Measurements from ENCODE around the gene GDPD3. TPM values are rescaled to one million over a fixed set of nuclear protein-coding genes. Genes with fewer than 3 reads are reported as not detected.

Gene GDPD3
- total RNA-seq, 2 experiments from 2014 or later, result 11.8 to 13.2 TPM

- no peak overlapping the region for H3K27ac Mint-ChIP-seq
- H3K9me3 Mint-ChIP-seq, result no peaks in the 10 kb centered on the region
- POLR2A ChIA-PET, result no interaction called here
- CTCF ChIA-PET, result interaction anchor here (0.9 to 10.6 kb wide), 3 partner anchors 10 to 13 kb away, joined by 4 to 112 read pairs (median 4); partner anchors contain the start of gene TBX6
- H3K27me3 Mint-ChIP-seq, result no peaks in the 10 kb centered on the region
- no peak overlapping the region for H3K4me3 Mint-ChIP-seq
- peaks cover 43% of the 10 kb centered on the region for H3K4me1 Mint-ChIP-seq
- no peak for DNase-seq
- peaks cover 51% of the 10 kb centered on the region for H3K36me3 Mint-ChIP-seq (ENCODE audit: low read depth)
Observed at GRCh38 chr16:30078744-30079143, 34.6 kb downstream of the GDPD3 start.

GRCh38 chr16:30077656-30078055 lies 35.7 kb downstream of the GDPD3 start:
- Mint-ChIP-seq H3K27ac (peak overlapping the region; percentile 51), H3K36me3 (ENCODE audit: low read depth) (peaks cover 41% of the 10 kb centered on the region), H3K4me1 (peaks cover 41% of the 10 kb centered on the region), H3K9me3 (no peaks in the 10 kb centered on the region), H3K4me3 (peak overlapping the region; percentile 81), H3K27me3 (no peaks in the 10 kb centered on the region)
- ChIA-PET CTCF (interaction anchor here (0.5 to 10.6 kb wide), 2 partner anchors 14 kb away, joined by 4 to 112 read pairs; partner anchors contain the start of gene TBX6), POLR2A (interaction anchor here (1.8 kb wide), 1 partner anchor 12 kb away, joined by 6 read pairs; the partner anchor contains the start of gene ALDOA)
- DNase-seq, result no peak

DNA sequence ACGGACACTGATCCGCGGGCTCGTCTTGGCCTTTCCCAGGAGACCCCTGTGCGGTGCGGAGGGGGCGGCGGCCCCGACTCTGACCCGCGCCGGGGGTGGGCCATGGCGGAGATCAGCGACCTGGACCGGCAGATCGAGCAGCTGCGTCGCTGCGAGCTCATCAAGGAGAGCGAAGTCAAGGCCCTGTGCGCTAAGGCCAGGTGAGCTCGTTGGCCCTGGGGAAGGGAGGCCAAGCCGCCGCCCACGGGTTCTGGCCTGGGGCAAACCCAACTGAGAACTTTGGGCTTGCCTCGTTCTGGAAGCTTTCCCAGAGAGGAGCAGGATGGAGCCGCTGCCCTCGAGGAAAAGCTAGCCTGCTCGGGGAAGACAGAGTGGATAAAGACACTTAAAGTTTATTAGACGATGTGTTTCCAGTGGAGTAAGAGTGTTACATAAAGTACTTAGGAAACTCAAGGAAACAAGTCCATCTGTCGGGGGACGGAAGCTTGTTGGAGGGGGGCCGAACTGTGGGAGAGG lies 37.0 kb downstream of the GDPD3 start:
- DNase-seq, result no peak
- ChIA-PET POLR2A (interaction anchor here (0.6 to 1.8 kb wide), 4 partner anchors 11 to 476 kb away, joined by 3 to 6 read pairs (median 4); partner anchors contain the start of genes ALDOA, TBX6 and YPEL3), CTCF (interaction anchor here (0.9 to 10.6 kb wide), 4 partner anchors 15 to 54 kb away, joined by 3 to 112 read pairs (median 4); partner anchors contain the start of gene TBX6)
- Mint-ChIP-seq H3K36me3 (ENCODE audit: low read depth) (peaks cover 40% of the 10 kb centered on the region), H3K27ac (peak overlapping the region; percentile 78), H3K4me1 (peaks cover 43% of the 10 kb centered on the region), H3K27me3 (no peaks in the 10 kb centered on the region), H3K9me3 (no peaks in the 10 kb centered on the region), H3K4me3 (peak overlapping the region; percentile 81)

GRCh38 chr16:30075503-30076275 lies 37.6 kb downstream of the GDPD3 start, which contains the start of gene PPP4C:
TSS of gene PPP4C (plus strand) at chr16:30075994. CDS start at chr16:30076378, 384 bp downstream.
- DNase-seq, result peak; percentile 92
- peaks cover 43% of the 10 kb centered on the region for H3K4me1 Mint-ChIP-seq
- peak within 1 kb of the TSS; percentile 91 for H3K27ac Mint-ChIP-seq
- H3K9me3 Mint-ChIP-seq, result no peaks in the 10 kb centered on the region
- H3K27me3 Mint-ChIP-seq, result no peaks in the 10 kb centered on the region
- ChIA-PET POLR2A (interaction anchor here (0.6 to 1.8 kb wide), 4 partner anchors 10 to 16 kb away, joined by 3 to 6 read pairs (median 3); partner anchors contain the start of genes ALDOA and TBX6), CTCF (interaction anchor here (0.7 to 10.6 kb wide), 7 partner anchors 9 to 84 kb away, joined by 3 to 112 read pairs (median 4); partner anchors contain the start of gene TBX6)
- H3K36me3 Mint-ChIP-seq (ENCODE audit: low read depth), result peaks cover 39% of the 10 kb centered on the region
- H3K4me3 Mint-ChIP-seq, result peak within 1 kb of the TSS; percentile 81

DNA sequence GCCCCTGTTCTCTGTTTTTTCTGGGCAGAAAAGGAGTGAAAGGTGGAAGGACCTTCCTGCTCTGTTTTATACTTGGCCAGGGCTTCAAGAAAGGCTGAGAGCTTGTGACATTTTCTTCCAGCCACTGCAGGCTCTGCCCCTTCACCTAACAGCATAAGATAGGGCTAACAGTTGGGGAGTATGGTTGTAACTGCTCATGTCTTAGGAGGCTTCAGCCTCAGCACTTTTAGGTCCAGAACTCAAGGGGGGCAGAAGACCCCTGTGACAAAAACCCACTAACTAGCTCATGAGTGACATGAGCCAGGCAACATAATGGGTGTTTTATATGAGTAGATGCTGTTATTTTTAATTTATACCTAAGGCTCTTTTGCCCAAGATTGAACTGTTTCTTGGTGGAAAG lies 42.8 kb downstream of the GDPD3 start:
- H3K9me3 Mint-ChIP-seq, result no peaks in the 10 kb centered on the region
- H3K4me1 Mint-ChIP-seq, result peaks cover 40% of the 10 kb centered on the region
- no peak for DNase-seq
- H3K27ac Mint-ChIP-seq, result peak overlapping the region; percentile 42
- CTCF ChIA-PET, result interaction anchor here (0.6 kb wide), 1 partner anchor 421 kb away, joined by 3 read pairs; no protein-coding TSS in a partner anchor
- H3K36me3 Mint-ChIP-seq (ENCODE audit: low read depth), result peaks cover 54% of the 10 kb centered on the region
- H3K27me3 Mint-ChIP-seq, result no peaks in the 10 kb centered on the region
- POLR2A ChIA-PET, result no interaction called here
- no peak overlapping the region for H3K4me3 Mint-ChIP-seq

DNA sequence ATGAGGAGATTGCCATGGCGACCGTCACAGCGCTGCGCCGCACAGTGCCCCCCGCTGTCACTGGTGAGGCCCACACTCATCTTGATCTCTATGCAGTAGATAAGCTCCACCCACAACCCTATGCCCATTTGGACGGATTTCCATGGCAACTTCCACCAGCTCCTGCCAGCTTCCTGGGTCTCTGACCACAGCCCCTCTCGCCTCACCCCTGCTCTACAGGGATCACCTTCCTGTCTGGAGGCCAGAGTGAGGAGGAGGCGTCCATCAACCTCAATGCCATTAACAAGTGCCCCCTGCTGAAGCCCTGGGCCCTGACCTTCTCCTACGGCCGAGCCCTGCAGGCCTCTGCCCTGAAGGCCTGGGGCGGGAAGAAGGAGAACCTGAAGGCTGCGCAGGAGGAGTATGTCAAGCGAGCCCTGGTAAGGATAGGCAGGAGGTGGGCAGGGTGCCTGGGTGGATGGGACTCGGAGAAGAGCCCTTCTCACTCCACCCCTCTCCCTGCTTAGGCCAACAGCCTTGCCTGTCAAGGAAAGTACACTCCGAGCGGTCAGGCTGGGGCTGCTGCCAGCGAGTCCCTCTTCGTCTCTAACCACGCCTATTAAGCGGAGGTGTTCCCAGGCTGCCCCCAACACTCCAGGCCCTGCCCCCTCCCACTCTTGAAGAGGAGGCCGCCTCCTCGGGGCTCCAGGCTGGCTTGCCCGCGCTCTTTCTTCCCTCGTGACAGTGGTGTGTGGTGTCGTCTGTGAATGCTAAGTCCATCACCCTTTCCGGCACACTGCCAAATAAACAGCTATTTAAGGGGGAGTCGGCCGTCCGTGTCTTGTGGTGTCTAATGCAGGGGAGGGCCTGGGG lies 43.5 kb downstream of the GDPD3 start:
- ChIA-PET CTCF (interaction anchor here (1.2 to 1.8 kb wide), 3 partner anchors 9 to 22 kb away, joined by 3 to 6 read pairs (median 4); partner anchors contain the start of gene TBX6), POLR2A (no interaction called here)
- no peaks in the 10 kb centered on the region for H3K27me3 Mint-ChIP-seq
- peak overlapping the region; percentile 42 for H3K27ac Mint-ChIP-seq
- no peak for DNase-seq
- H3K4me1 Mint-ChIP-seq, result peaks cover 37% of the 10 kb centered on the region
- H3K36me3 Mint-ChIP-seq (ENCODE audit: low read depth), result peaks cover 56% of the 10 kb centered on the region
- no peak overlapping the region for H3K4me3 Mint-ChIP-seq
- no peaks in the 10 kb centered on the region for H3K9me3 Mint-ChIP-seq

GRCh38 chr16:30068750-30069610 lies 44.4 kb downstream of the GDPD3 start:
- Mint-ChIP-seq H3K27me3 (no peaks in the 10 kb centered on the region), H3K9me3 (no peaks in the 10 kb centered on the region), H3K36me3 (ENCODE audit: low read depth) (peaks cover 60% of the 10 kb centered on the region), H3K4me1 (peaks cover 35% of the 10 kb centered on the region), H3K4me3 (peak overlapping the region; percentile 39), H3K27ac (peak overlapping the region; percentile 77)
- peak; percentile 74 for DNase-seq
- CTCF ChIA-PET, result interaction anchor here (1.2 to 1.8 kb wide), 3 partner anchors 10 to 23 kb away, joined by 3 to 6 read pairs (median 4); partner anchors contain the start of gene TBX6
- POLR2A ChIA-PET, result no interaction called here

DNA sequence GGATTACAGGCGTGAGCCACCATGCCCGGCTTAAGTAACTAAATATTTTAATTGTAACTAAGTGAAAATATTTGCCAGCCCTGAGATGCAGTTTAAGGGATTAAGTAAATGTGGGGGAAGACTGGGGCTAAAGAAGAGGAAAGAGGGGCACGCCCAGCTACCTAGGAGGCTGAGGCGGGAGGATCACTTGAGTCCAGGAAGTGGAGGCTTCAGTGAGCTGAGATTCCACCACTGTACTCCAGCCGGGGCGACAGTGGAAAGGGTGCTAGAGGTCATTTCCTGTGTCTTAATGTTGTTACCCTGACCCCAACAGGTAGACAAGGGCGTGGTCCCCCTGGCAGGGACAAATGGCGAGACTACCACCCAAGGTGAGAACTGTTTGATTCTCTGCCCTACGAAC lies 45.0 kb downstream of the GDPD3 start:
- Mint-ChIP-seq H3K27ac (peak overlapping the region; percentile 77), H3K27me3 (no peaks in the 10 kb centered on the region), H3K36me3 (ENCODE audit: low read depth) (peaks cover 62% of the 10 kb centered on the region), H3K9me3 (no peaks in the 10 kb centered on the region), H3K4me3 (peak overlapping the region; percentile 39), H3K4me1 (peaks cover 40% of the 10 kb centered on the region)
- ChIA-PET CTCF (interaction anchor here (1.3 to 1.8 kb wide), 2 partner anchors 11 to 16 kb away, joined by 3 to 4 read pairs; a partner anchor contains a TSS), POLR2A (no interaction called here)
- no peak for DNase-seq

GRCh38 chr16:30067584-30067916 lies 45.8 kb downstream of the GDPD3 start:
- Mint-ChIP-seq H3K9me3 (no peaks in the 10 kb centered on the region), H3K4me3 (peak overlapping the region; percentile 99), H3K27ac (peak overlapping the region; percentile 99), H3K36me3 (ENCODE audit: low read depth) (peaks cover 62% of the 10 kb centered on the region), H3K4me1 (peaks cover 42% of the 10 kb centered on the region), H3K27me3 (no peaks in the 10 kb centered on the region)
- POLR2A ChIA-PET, result no interaction called here
- no peak for DNase-seq
- CTCF ChIA-PET, result interaction anchor here (0.6 to 4.1 kb wide), 3 partner anchors 11 to 574 kb away, joined by 3 to 39 read pairs (median 4); partner anchors contain the start of gene TBX6

DNA sequence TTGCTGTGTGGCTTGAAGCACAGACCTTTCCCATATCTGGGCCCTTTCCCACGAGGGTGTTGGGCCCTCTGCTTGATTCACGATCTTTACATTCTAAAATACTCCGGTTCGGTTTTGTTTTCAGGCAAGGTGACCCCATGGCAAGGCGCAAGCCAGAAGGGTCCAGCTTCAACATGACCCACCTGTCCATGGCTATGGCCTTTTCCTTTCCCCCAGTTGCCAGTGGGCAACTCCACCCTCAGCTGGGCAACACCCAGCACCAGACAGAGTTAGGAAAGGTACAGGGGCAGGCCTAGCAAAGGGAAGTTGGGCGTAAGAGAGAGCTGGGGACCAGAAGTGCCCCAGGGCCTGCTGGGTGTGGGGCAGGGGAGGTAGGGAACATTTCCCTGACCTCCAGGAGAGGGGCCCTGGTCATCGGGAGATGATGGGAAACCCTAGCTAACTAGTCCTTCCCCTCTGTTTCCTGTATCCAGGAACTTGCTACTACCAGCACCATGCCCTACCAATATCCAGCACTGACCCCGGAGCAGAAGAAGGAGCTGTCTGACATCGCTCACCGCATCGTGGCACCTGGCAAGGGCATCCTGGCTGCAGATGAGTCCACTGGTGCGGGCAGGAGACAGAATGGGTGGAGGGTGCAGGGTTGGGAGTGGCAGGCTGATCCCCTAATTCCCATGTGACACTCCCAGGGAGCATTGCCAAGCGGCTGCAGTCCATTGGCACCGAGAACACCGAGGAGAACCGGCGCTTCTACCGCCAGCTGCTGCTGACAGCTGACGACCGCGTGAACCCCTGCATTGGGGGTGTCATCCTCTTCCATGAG lies 46.4 kb downstream of the GDPD3 start:
- peaks cover 58% of the 10 kb centered on the region for H3K36me3 Mint-ChIP-seq (ENCODE audit: low read depth)
- POLR2A ChIA-PET, result no interaction called here

More for the DNA sequence above, 46.4 kb downstream of the GDPD3 start:
- no peaks in the 10 kb centered on the region for H3K9me3 Mint-ChIP-seq
- CTCF ChIA-PET, result interaction anchor here (0.6 to 4.1 kb wide), 5 partner anchors 8 to 574 kb away, joined by 3 to 39 read pairs (median 4); partner anchors contain the start of gene TBX6
- no peak for DNase-seq
- peak overlapping the region; percentile 99 for H3K27ac Mint-ChIP-seq
- H3K4me3 Mint-ChIP-seq, result peak overlapping the region; percentile 99
- peaks cover 41% of the 10 kb centered on the region for H3K4me1 Mint-ChIP-seq
- no peaks in the 10 kb centered on the region for H3K27me3 Mint-ChIP-seq

Measured in activated CD4-positive, alpha-beta T cell treated with anti-CD3 and anti-CD28 coated beads, Interleukin-2, amount 10 ng/mL, durations not matched to agents 7 days and 5 days (primary cell).